ENCODE data around the gene PRKACA.
A peak's percentile ranks its signal among the peaks of the same experiment; 100 is the strongest.

PRKACA gene

DNA sequence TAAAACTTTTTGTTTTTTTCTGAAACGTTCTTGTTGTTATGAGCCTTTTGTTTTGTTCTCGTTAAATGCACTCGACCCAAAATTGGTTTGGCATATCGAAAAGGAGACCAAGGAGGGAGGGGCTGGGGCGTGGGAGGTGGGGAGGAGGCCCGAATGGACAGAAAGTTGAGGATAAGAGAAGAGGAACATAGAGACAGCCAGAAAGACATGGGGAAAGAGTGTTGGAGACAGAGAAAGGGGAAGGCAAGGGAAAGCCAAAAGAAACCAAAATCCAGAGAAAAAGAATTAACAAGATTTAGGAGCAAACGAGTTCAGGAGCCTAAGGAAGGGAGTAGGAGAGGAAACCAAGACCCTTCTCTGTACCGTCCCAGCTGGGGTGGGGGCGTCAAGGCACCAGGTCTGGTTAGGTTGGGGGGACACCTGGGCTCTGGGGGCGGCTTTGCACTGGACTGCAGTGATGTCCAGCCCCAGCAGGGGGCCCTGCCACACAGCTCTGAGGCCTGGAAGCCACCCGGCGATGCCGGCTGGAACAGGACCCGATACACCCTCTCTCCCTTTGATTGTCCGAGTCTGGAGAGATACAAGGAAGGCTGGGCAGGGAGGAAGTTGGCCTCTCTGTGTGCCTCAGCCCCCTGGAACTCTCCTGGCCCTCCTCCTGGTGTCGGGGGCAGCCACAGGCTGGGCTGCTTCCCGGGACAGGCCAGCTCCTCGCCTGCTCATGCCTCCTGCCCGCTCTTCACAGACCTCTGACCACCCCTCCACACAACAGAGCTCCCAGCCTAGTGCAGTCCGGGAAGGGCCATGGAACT, 30.4 kb upstream of the PRKACA start:
- Histone ChIP-seq H3K9me3 (ENCODE audit: control insufficient read depth, insufficient read depth, low read depth, low read length) (no peaks in the 10 kb centered on the region), H3K4me3 (ENCODE audit: low read depth, low read length) (no peak overlapping the region), H3K36me3 (ENCODE audit: control insufficient read depth in 2 of 2, insufficient read depth in 1 of 2, low read length in 2 of 2) (peaks cover 0 to 17% of the 10 kb centered on the region in 2 experiments; a peak in 2 of 3 replicates), H3K4me1 (ENCODE audit: control insufficient read depth, insufficient read depth, low read length) (no peaks in the 10 kb centered on the region), H3K27ac (ENCODE audit: extremely low read depth, low read depth, low read length) (no peak overlapping the region)
- ChIA-PET CTCF (interaction anchor here (0.6 to 3.7 kb wide), 9 partner anchors 11 to 793 kb away, joined by 3 to 26 read pairs (median 3); partner anchors contain the start of genes ASF1B and OR7C2), POLR2A (interaction anchor here (0.6 to 1.6 kb wide), 3 partner anchors 11 to 201 kb away, joined by 3 to 14 read pairs (median 3); partner anchors contain the start of gene ASF1B)
- TF ChIP-seq, protein P1, sequence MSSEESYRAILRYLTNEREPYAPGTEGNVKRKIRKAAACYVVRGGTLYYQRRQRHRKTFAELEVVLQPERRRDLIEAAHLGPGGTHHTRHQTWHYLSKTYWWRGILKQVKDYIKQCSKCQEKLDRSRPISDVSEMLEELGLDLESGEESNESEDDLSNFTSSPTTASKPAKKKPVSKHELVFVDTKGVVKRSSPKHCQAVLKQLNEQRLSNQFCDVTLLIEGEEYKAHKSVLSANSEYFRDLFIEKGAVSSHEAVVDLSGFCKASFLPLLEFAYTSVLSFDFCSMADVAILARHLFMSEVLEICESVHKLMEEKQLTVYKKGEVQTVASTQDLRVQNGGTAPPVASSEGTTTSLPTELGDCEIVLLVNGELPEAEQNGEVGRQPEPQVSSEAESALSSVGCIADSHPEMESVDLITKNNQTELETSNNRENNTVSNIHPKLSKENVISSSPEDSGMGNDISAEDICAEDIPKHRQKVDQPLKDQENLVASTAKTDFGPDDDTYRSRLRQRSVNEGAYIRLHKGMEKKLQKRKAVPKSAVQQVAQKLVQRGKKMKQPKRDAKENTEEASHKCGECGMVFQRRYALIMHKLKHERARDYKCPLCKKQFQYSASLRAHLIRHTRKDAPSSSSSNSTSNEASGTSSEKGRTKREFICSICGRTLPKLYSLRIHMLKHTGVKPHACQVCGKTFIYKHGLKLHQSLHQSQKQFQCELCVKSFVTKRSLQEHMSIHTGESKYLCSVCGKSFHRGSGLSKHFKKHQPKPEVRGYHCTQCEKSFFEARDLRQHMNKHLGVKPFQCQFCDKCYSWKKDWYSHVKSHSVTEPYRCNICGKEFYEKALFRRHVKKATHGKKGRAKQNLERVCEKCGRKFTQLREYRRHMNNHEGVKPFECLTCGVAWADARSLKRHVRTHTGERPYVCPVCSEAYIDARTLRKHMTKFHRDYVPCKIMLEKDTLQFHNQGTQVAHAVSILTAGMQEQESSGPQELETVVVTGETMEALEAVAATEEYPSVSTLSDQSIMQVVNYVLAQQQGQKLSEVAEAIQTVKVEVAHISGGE (tag by site-specific recombination; conservative IDR thresholded peaks at IDR 0.05; ENCODE audit: low read depth) = no peak
- TF ChIP-seq CTCF (tag by site-specific recombination; IDR thresholded peaks at IDR 0.05) (peak; percentile 66), GLI4 (tag by site-specific recombination; IDR thresholded peaks at IDR 0.05) (no peak), ZNF354C (tag by site-specific recombination; IDR thresholded peaks at IDR 0.05; ENCODE audit: borderline replicate concordance, low read depth) (no peak), SALL2 (tag by site-specific recombination; IDR thresholded peaks at IDR 0.05; ENCODE audit: borderline replicate concordance) (no peak), PRDM1 (tag by site-specific recombination; IDR thresholded peaks at IDR 0.05) (peak; percentile 97), ZBTB6 (tag by site-specific recombination; IDR thresholded peaks at IDR 0.05) (0 out of 2 replicates have a peak, but pooled peaks have one; percentile 13), ATF2 (tag by site-specific recombination; IDR thresholded peaks at IDR 0.05; ENCODE audit: low read depth) (no peak), IKZF3 (tag by site-specific recombination; IDR thresholded peaks at IDR 0.05) (0 out of 2 replicates have a peak, but pooled peaks have one; percentile 14), ZNF571 (tag by site-specific recombination; IDR thresholded peaks at IDR 0.05) (no peak), ZNF514 (tag by site-specific recombination; IDR thresholded peaks at IDR 0.05) (no peak), ZNF366 (tag by site-specific recombination; conservative IDR thresholded peaks at IDR 0.05) (0 out of 2 replicates have a peak, but pooled peaks have one; percentile 34), ZNF2 (tag by site-specific recombination; IDR thresholded peaks at IDR 0.05) (peak; percentile 63; the same call in 1 of the 2 replicates), ZNF530 (tag by site-specific recombination; IDR thresholded peaks at IDR 0.05; ENCODE audit: low read depth) (no peak), GLIS1 (tag by site-specific recombination; IDR thresholded peaks at IDR 0.05) (no peak), ZFHX2 (tag by site-specific recombination; conservative IDR thresholded peaks at IDR 0.05) (0 out of 2 replicates have a peak, but pooled peaks have one; percentile 19), ZNF791 (tag by site-specific recombination; IDR thresholded peaks at IDR 0.05) (no peak), ZNF654 (tag by site-specific recombination; IDR thresholded peaks at IDR 0.05; ENCODE audit: low read depth) (peak; percentile 27)
- TF ChIP-seq, protein P2, sequence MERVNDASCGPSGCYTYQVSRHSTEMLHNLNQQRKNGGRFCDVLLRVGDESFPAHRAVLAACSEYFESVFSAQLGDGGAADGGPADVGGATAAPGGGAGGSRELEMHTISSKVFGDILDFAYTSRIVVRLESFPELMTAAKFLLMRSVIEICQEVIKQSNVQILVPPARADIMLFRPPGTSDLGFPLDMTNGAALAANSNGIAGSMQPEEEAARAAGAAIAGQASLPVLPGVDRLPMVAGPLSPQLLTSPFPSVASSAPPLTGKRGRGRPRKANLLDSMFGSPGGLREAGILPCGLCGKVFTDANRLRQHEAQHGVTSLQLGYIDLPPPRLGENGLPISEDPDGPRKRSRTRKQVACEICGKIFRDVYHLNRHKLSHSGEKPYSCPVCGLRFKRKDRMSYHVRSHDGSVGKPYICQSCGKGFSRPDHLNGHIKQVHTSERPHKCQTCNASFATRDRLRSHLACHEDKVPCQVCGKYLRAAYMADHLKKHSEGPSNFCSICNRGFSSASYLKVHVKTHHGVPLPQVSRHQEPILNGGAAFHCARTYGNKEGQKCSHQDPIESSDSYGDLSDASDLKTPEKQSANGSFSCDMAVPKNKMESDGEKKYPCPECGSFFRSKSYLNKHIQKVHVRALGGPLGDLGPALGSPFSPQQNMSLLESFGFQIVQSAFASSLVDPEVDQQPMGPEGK (tag by site-specific recombination; IDR thresholded peaks at IDR 0.05) = peak; percentile 83
- TF ChIP-seq, protein P3, sequence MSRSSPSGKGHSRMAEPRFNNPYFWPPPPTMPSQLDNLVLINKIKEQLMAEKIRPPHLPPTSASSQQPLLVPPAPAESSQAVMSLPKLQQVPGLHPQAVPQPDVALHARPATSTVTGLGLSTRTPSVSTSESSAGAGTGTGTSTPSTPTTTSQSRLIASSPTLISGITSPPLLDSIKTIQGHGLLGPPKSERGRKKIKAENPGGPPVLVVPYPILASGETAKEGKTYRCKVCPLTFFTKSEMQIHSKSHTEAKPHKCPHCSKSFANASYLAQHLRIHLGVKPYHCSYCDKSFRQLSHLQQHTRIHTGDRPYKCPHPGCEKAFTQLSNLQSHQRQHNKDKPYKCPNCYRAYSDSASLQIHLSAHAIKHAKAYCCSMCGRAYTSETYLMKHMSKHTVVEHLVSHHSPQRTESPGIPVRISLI (tag by site-specific recombination; IDR thresholded peaks at IDR 0.05) = no peak
- TF ChIP-seq, protein P4, sequence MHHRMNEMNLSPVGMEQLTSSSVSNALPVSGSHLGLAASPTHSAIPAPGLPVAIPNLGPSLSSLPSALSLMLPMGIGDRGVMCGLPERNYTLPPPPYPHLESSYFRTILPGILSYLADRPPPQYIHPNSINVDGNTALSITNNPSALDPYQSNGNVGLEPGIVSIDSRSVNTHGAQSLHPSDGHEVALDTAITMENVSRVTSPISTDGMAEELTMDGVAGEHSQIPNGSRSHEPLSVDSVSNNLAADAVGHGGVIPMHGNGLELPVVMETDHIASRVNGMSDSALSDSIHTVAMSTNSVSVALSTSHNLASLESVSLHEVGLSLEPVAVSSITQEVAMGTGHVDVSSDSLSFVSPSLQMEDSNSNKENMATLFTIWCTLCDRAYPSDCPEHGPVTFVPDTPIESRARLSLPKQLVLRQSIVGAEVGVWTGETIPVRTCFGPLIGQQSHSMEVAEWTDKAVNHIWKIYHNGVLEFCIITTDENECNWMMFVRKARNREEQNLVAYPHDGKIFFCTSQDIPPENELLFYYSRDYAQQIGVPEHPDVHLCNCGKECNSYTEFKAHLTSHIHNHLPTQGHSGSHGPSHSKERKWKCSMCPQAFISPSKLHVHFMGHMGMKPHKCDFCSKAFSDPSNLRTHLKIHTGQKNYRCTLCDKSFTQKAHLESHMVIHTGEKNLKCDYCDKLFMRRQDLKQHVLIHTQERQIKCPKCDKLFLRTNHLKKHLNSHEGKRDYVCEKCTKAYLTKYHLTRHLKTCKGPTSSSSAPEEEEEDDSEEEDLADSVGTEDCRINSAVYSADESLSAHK (tag by site-specific recombination; IDR thresholded peaks at IDR 0.05) = no peak

Data from HEK293 (cell line).